Measurements from ENCODE around the gene PIGS.

Gene PIGS

DNA sequence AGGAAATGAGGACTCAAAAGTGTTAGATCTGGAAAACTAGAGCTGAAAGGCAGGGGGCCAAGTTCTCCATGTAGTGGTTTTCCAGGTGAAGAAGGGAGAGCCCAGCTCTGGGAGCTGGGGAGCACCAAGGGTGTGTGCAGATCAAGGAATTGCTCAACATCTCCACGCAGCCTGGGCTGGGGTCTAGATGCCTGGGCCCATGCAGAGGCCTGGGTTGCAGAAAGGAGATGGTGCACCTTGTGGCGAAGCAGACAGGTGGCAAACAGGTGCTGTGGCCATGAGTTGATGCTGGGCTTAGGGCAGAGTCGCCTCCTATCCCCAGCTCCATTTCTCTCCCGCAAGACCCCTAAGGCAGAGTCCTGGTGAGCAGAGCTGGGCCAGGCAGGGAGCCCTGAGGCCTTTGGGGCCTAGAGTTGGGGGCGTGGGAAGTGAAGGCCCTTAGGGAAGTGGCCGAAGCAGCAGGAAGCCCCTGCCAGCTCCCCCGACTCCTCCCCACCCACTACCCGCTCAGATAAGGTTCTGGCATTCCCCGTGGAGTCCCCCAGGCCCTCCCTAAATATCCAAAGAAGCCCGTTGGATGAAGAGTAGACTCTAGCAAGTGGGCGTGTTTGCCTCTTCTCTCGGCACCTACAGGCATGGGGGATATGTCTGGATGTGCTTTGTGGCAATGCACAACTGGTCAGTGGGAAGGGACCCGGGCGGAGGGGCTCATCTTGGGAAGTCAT lies 64.4 kb downstream of the PIGS start:
- DNase-seq (ENCODE audit: low read depth in 2 of 2): no peak

DNA sequence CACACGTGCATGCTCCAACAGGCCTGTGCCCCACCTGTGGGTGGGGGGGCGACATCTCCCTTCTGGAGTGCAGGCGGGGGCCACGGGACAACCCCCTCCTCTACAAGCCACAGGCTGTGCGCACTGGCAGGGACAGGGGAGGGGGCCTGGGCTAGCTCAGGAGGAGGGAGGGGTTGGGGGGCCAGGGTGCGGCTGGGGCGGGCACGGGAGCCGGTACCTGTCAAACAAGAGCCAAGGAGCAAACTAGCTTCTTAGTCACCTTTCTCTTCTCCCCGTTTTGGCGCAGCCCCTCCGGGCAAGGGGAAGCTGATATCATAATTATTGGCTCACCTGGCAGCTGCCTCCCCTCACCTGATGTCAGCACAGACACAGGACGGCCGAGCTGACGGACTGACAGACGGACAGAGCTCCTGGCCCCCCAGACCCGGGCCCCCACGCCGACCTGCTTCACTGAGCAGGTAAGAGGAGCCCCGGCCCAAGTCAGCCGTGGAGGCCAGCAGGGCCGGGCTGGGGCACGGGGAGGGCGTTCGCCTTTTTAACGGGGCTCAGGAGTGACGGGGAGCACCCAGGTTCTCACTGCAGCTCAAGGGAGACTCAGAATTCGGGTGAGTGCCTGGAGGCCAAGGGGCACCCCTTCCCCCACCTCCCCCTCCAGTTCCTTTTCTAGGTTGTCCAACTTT lies 65.2 kb downstream of the PIGS start, which contains the start of gene FOXN1:
TSS of gene FOXN1 (plus strand) at position 363 of the 680 bp plus-strand sequence. CDS start 17,622 bp downstream, outside the sequence.
- no peak for DNase-seq (ENCODE audit: low read depth in 2 of 2)

DNA sequence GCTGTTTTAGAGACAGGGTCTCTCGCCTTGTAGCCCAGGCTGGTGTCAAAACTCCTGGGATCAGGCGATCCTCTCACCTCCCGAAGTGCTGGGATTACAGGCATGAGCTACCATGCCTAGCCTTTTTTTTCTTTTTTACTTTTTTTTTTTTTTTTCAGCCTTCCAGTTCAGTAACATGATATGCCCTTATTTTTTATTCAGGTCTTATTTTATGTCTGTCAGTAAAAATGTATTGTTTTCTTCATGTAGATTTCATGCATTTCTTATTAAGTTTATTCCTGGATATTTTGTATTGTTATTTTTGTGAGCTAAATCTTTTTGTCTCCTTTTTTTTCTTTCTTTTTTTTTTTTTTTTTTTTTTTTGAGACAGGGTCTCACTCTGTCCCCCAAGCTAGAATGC lies 67.9 kb downstream of the PIGS start:
- no peak for DNase-seq (ENCODE audit: low read depth in 2 of 2)

All from stimulated activated CD4-positive, alpha-beta T cell treated with anti-CD3 and anti-CD28 coated beads, Interleukin-1b, Interleukin-23, amount 100 ng/mL, for 4 hours (primary cell).